ENCODE data around the gene RSAD2. TPM values are rescaled to one million over a fixed set of nuclear protein-coding genes. Genes with fewer than 3 reads are reported as not detected.

RSAD2 gene
- total RNA-seq, 1 donor from 2014 or later, result 9.5 TPM

GRCh38 chr2:6931753-6932152 lies 54.2 kb downstream of the RSAD2 start:
- Histone ChIP-seq H3K79me2 (ENCODE audit: insufficient read depth, low read length) (no peaks in the 10 kb centered on the region), H3K9ac (ENCODE audit: low read length) (no peak overlapping the region), H3K4me1 (ENCODE audit: insufficient read depth, low read length) (peaks cover 5% of the 10 kb centered on the region), H3K27me3 (ENCODE audit: insufficient read depth, low read length) (no peaks in the 10 kb centered on the region), H4K20me1 (ENCODE audit: insufficient read depth, low read length) (peaks cover 34% of the 10 kb centered on the region), H3K27ac (ENCODE audit: low read depth, low read length) (no peak overlapping the region), H3K9me3 (ENCODE audit: insufficient read depth, low read depth, low read length) (no peaks in the 10 kb centered on the region), H3K36me3 (ENCODE audit: insufficient read depth, low read length) (no peaks in the 10 kb centered on the region), H2AFZ (ENCODE audit: low read depth, low read length) (no peak overlapping the region), H3K4me3 (ENCODE audit: insufficient read depth, low read depth, low read length) (no peak overlapping the region), H3K4me2 (ENCODE audit: low read length) (no peak overlapping the region)
- FAIRE-seq (no peak), DNase-seq (ENCODE audit: low read depth) (no peak)
- H3K27ac Mint-ChIP-seq (ENCODE audit: unreplicated experiment), result no peak overlapping the region
- TF ChIP-seq CTCF (IDR thresholded peaks at IDR 0.05; ENCODE audit: insufficient read depth, low read depth, low read length) (no peak), EZH2 (IDR thresholded peaks at IDR 0.05; ENCODE audit: insufficient read depth, low read length) (no peak)
- peaks cover 5% of the 10 kb centered on the region for H3K4me1 Mint-ChIP-seq (ENCODE audit: low read depth, unreplicated experiment)
- H3K9me3 Mint-ChIP-seq (ENCODE audit: unreplicated experiment), result peaks cover 2% of the 10 kb centered on the region
- peaks cover 1% of the 10 kb centered on the region for H3K36me3 Mint-ChIP-seq (ENCODE audit: low read depth, unreplicated experiment)
- H3K27me3 Mint-ChIP-seq (ENCODE audit: low read depth, unreplicated experiment), result no peaks in the 10 kb centered on the region
- no peak overlapping the region for H3K4me3 Mint-ChIP-seq (ENCODE audit: unreplicated experiment)

- Histone ChIP-seq H3K4me3 (ENCODE audit: insufficient read depth, low read depth, low read length) (no peak overlapping the region), H3K27ac (ENCODE audit: low read depth, low read length) (no peak overlapping the region), H3K27me3 (ENCODE audit: insufficient read depth, low read length) (no peaks in the 10 kb centered on the region), H4K20me1 (ENCODE audit: insufficient read depth, low read length) (peaks cover 38% of the 10 kb centered on the region), H3K36me3 (ENCODE audit: insufficient read depth, low read length) (no peaks in the 10 kb centered on the region), H3K4me1 (ENCODE audit: insufficient read depth, low read length) (peaks cover 5% of the 10 kb centered on the region), H2AFZ (ENCODE audit: low read depth, low read length) (no peak overlapping the region), H3K9ac (ENCODE audit: low read length) (no peak overlapping the region), H3K4me2 (ENCODE audit: low read length) (no peak overlapping the region), H3K9me3 (ENCODE audit: insufficient read depth, low read depth, low read length) (no peaks in the 10 kb centered on the region), H3K79me2 (ENCODE audit: insufficient read depth, low read length) (no peaks in the 10 kb centered on the region)
- no peak overlapping the region for H3K27ac Mint-ChIP-seq (ENCODE audit: unreplicated experiment)
- no peak for TF ChIP-seq EZH2 (IDR thresholded peaks at IDR 0.05; ENCODE audit: insufficient read depth, low read length)
- no peak overlapping the region for H3K4me3 Mint-ChIP-seq (ENCODE audit: unreplicated experiment)
- no peak for DNase-seq (ENCODE audit: low read depth)
- H3K9me3 Mint-ChIP-seq (ENCODE audit: unreplicated experiment), result peaks cover 2% of the 10 kb centered on the region
- no peak for FAIRE-seq
- peaks cover 1% of the 10 kb centered on the region for H3K36me3 Mint-ChIP-seq (ENCODE audit: low read depth, unreplicated experiment)
- H3K4me1 Mint-ChIP-seq (ENCODE audit: low read depth, unreplicated experiment), result peaks cover 2% of the 10 kb centered on the region
- H3K27me3 Mint-ChIP-seq (ENCODE audit: low read depth, unreplicated experiment), result no peaks in the 10 kb centered on the region
Measured at GRCh38 chr2:6932206-6932605, 54.6 kb downstream of the RSAD2 start.

- Histone ChIP-seq H3K4me2 (ENCODE audit: low read length) (no peak overlapping the region), H3K79me2 (ENCODE audit: insufficient read depth, low read length) (no peaks in the 10 kb centered on the region), H3K4me1 (ENCODE audit: insufficient read depth, low read length) (peaks cover 5% of the 10 kb centered on the region), H3K9me3 (ENCODE audit: insufficient read depth, low read depth, low read length) (no peaks in the 10 kb centered on the region), H3K9ac (ENCODE audit: low read length) (no peak overlapping the region), H4K20me1 (ENCODE audit: insufficient read depth, low read length) (peaks cover 43% of the 10 kb centered on the region), H3K4me3 (ENCODE audit: insufficient read depth, low read depth, low read length) (no peak overlapping the region), H3K36me3 (ENCODE audit: insufficient read depth, low read length) (no peaks in the 10 kb centered on the region), H2AFZ (ENCODE audit: low read depth, low read length) (no peak overlapping the region), H3K27ac (ENCODE audit: low read depth, low read length) (no peak overlapping the region), H3K27me3 (ENCODE audit: insufficient read depth, low read length) (no peaks in the 10 kb centered on the region)
- Mint-ChIP-seq H3K9me3 (ENCODE audit: unreplicated experiment) (peaks cover 2% of the 10 kb centered on the region), H3K27me3 (ENCODE audit: low read depth, unreplicated experiment) (no peaks in the 10 kb centered on the region), H3K4me1 (ENCODE audit: low read depth, unreplicated experiment) (peaks cover 2% of the 10 kb centered on the region), H3K4me3 (ENCODE audit: unreplicated experiment) (no peak overlapping the region), H3K27ac (ENCODE audit: unreplicated experiment) (no peak overlapping the region), H3K36me3 (ENCODE audit: low read depth, unreplicated experiment) (peaks cover 1% of the 10 kb centered on the region)
- DNase-seq (ENCODE audit: low read depth) (no peak), FAIRE-seq (no peak)
- no peak for TF ChIP-seq CTCF (IDR thresholded peaks at IDR 0.05; ENCODE audit: insufficient read depth, low read depth, low read length)
- TF ChIP-seq EZH2 (IDR thresholded peaks at IDR 0.05; ENCODE audit: insufficient read depth, low read length), result no peak
Measured at GRCh38 chr2:6932828-6933227, 55.3 kb downstream of the RSAD2 start.

Measured in astrocyte (in vitro differentiated cells and primary cell).